H9 (cell line): Measurements from ENCODE around the gene NET1. TPM values are rescaled to one million over a fixed set of nuclear protein-coding genes. Genes with fewer than 3 reads are reported as not detected.

Experiments used
- DNase-seq: peaks from one replicate; pipeline ENCODE4 v3.0.0-alpha.2; 2017
- H2AFZ ChIP-seq: one replicate; pipeline ENCODE4 v1.6.1; 2013; ENCODE audit warnings: mild to moderate bottlenecking, low read length, control low read depth, moderate library complexity
- H2AK5ac ChIP-seq: 2 replicates; pipeline ENCODE4 v1.6.1; 2013; ENCODE audit warnings: low read length, control low read depth, mixed read lengths; ENCODE audit not compliant: insufficient read length
- H2BK120ac ChIP-seq: one replicate; pipeline ENCODE4 v1.6.1; 2013; ENCODE audit warnings: low read depth, mild to moderate bottlenecking, low read length, control low read depth, inconsistent platforms; ENCODE audit not compliant: poor library complexity, severe bottlenecking
- H2BK12ac ChIP-seq: 2 replicates; pipeline ENCODE4 v1.6.1; 2013; ENCODE audit warnings: low read length, control low read depth, mixed read lengths, low read depth; ENCODE audit not compliant: insufficient read length
- H2BK15ac ChIP-seq: 2 replicates; pipeline ENCODE4 v1.6.1; 2013; ENCODE audit warnings: low read depth, low read length, control low read depth
- H2BK20ac ChIP-seq: one replicate; pipeline ENCODE4 v1.6.1; 2013; ENCODE audit warnings: low read depth, mild to moderate bottlenecking, low read length, control low read depth, inconsistent platforms; ENCODE audit not compliant: poor library complexity, severe bottlenecking
- H2BK5ac ChIP-seq: 2 replicates; pipeline ENCODE4 v1.6.1; 2013; ENCODE audit warnings: low read length, control low read depth, mixed read lengths; ENCODE audit not compliant: insufficient read length
- H3K14ac ChIP-seq: 2 replicates; pipeline ENCODE4 v1.6.1; 2013; ENCODE audit warnings: low read length, control low read depth; ENCODE audit not compliant: insufficient read depth
- H3K18ac ChIP-seq: 2 replicates; pipeline ENCODE4 v1.6.1; 2013; ENCODE audit warnings: low read depth, mild to moderate bottlenecking, mixed read lengths, low read length, control low read depth; ENCODE audit not compliant: insufficient read length
- H3K23ac ChIP-seq: 2 replicates; pipeline ENCODE4 v1.6.1; 2013; ENCODE audit warnings: low read length, control low read depth, mixed read lengths, low read depth; ENCODE audit not compliant: insufficient read length
- H3K23me2 ChIP-seq: 2 replicates; pipeline ENCODE4 v1.6.1; 2013; ENCODE audit warnings: low read depth, mild to moderate bottlenecking, mixed read lengths, low read length, control low read depth; ENCODE audit not compliant: insufficient read length, poor library complexity, severe bottlenecking
- H3K27ac ChIP-seq: 2 replicates; pipeline ENCODE4 v1.5.1; 2013; ENCODE audit warnings: low read length, control low read depth, mixed read lengths, low read depth; ENCODE audit not compliant: insufficient read length
- H3K27me3 ChIP-seq: 2 replicates; pipeline ENCODE4 v1.6.1; 2013; ENCODE audit warnings: low read length, control low read depth, inconsistent platforms; ENCODE audit not compliant: insufficient read depth
- H3K4ac ChIP-seq: 2 replicates; pipeline ENCODE4 v1.6.1; 2013; ENCODE audit warnings: low read depth, mild to moderate bottlenecking, control low read depth, inconsistent platforms, low read length, moderate library complexity
- H3K4me1 ChIP-seq: 2 replicates; pipeline ENCODE4 v1.6.1; 2013; ENCODE audit warnings: low read length, control low read depth, inconsistent platforms; ENCODE audit not compliant: insufficient read depth
- H3K4me2 ChIP-seq: 2 replicates; pipeline ENCODE4 v1.6.1; 2013; ENCODE audit warnings: low read length, control low read depth, mixed read lengths; ENCODE audit not compliant: insufficient read length, insufficient read depth
- H3K56ac ChIP-seq: 2 replicates; pipeline ENCODE4 v1.6.1; 2013; ENCODE audit warnings: low read depth, mild to moderate bottlenecking, mixed read lengths, low read length, control low read depth; ENCODE audit not compliant: insufficient read length
- H3K79me1 ChIP-seq: 2 replicates; pipeline ENCODE4 v1.6.1; 2013; ENCODE audit warnings: low read depth, mild to moderate bottlenecking, moderate library complexity, low read length, control low read depth, inconsistent platforms; ENCODE audit not compliant: insufficient read depth, poor library complexity, severe bottlenecking
- H3K79me2 ChIP-seq: 2 replicates; pipeline ENCODE4 v1.6.1; 2013; ENCODE audit warnings: low read length, control low read depth, inconsistent platforms; ENCODE audit not compliant: insufficient read depth
- H3K9ac ChIP-seq: 2 replicates; pipeline ENCODE4 v1.6.1; 2013; ENCODE audit warnings: low read length, control low read depth, mixed read lengths; ENCODE audit not compliant: insufficient read length; ENCODE audit errors: extremely low read depth
- H3K9me3 ChIP-seq: one replicate; pipeline ENCODE4 v1.6.1; 2013; ENCODE audit warnings: low read depth, low read length, inconsistent platforms; ENCODE audit not compliant: control insufficient read depth
- H3T11ph ChIP-seq: one replicate; pipeline ENCODE4 v1.6.1; 2013; ENCODE audit warnings: mild to moderate bottlenecking, low read length, control low read depth, inconsistent platforms
- H4K20me1 ChIP-seq: one replicate; pipeline ENCODE4 v1.6.1; 2013; ENCODE audit not compliant: control insufficient read depth, insufficient read length, insufficient read depth
- H4K5ac ChIP-seq: 2 replicates; pipeline ENCODE4 v1.6.1; 2013; ENCODE audit warnings: low read depth, mild to moderate bottlenecking, mixed read lengths, low read length, control low read depth; ENCODE audit not compliant: insufficient read length
- H4K8ac ChIP-seq: replicated peaks from 2 replicates; pipeline ENCODE4 v1.6.1; 2013; ENCODE audit warnings: low read length, control low read depth, mixed read lengths, low read depth; ENCODE audit not compliant: insufficient read length
- H4K91ac ChIP-seq: 2 replicates; pipeline ENCODE4 v1.6.1; 2013; ENCODE audit warnings: low read depth, mild to moderate bottlenecking, moderate library complexity, mixed read lengths, low read length, control low read depth; ENCODE audit not compliant: insufficient read length
- H3K27ac Mint-ChIP-seq, 3 experiments: 2 replicates in 2 of 3; 3 replicates in 1 of 3; pipeline ENCODE4 v1.8.0; 2020 to 2021; ENCODE audit warnings: mixed read lengths in 3 of 3, mild to moderate bottlenecking in 1 of 3, moderate library complexity in 1 of 3
- H3K27me3 Mint-ChIP-seq: 2 replicates; pipeline ENCODE4 v1.8.0; 2021; ENCODE audit warnings: low read depth, mild to moderate bottlenecking, moderate library complexity, mixed read lengths
- H3K36me3 Mint-ChIP-seq, 3 experiments: 2 replicates in 2 of 3; 3 replicates in 1 of 3; pipeline ENCODE4 v1.8.0; 2020 to 2021; ENCODE audit warnings: low read depth in 3 of 3, mixed read lengths in 3 of 3; ENCODE audit not compliant: insufficient read depth in 1 of 3
- H3K4me1 Mint-ChIP-seq, 2 experiments: 2 replicates each; pipeline ENCODE4 v1.8.0; 2020; ENCODE audit warnings: mixed read lengths in 2 of 2
- H3K4me3 Mint-ChIP-seq, 2 experiments: 2 replicates in 1 of 2; 3 replicates in 1 of 2; pipeline ENCODE4 v1.8.0; 2020 to 2021; ENCODE audit warnings: mild to moderate bottlenecking in 2 of 2, mixed read lengths in 2 of 2, moderate library complexity in 1 of 2
- H3K9me3 Mint-ChIP-seq, 2 experiments: 2 replicates in 1 of 2; 3 replicates in 1 of 2; pipeline ENCODE4 v1.8.0; 2020; ENCODE audit warnings: mild to moderate bottlenecking in 2 of 2, mixed read lengths in 2 of 2, moderate library complexity in 1 of 2
- WGBS: extraction: QIAGEN DNeasy Blood & Tissue Kit; methylation state at CpG from one replicate; pipeline ENCODE4 v1.1.7; 2013; ENCODE audit warnings: missing lambda C conversion rate, low lambda C conversion rate, mixed read lengths; ENCODE audit not compliant: insufficient read length; ENCODE audit errors: extremely low coverage; 5-methylcytosine and 5-hydroxymethylcytosine counted together
- total RNA-seq: library from RNA; stranded (reverse); gene quantifications from 2 replicates; pipeline ENCODE4 v1.2.1, GENCODE V29; 2021
- TF ChIP-seq, protein P1 (sequence below): fragments of 200-600 bp; sonication (generic); conservative IDR thresholded peaks from 3 replicates; pipeline ENCODE4 v1.8.0; 2021; ENCODE audit warnings: antibody characterized with exemption, mild to moderate bottlenecking

NET1 gene
- total RNA-seq, 1 experiment from 2014 or later = 50.6 TPM

DNA sequence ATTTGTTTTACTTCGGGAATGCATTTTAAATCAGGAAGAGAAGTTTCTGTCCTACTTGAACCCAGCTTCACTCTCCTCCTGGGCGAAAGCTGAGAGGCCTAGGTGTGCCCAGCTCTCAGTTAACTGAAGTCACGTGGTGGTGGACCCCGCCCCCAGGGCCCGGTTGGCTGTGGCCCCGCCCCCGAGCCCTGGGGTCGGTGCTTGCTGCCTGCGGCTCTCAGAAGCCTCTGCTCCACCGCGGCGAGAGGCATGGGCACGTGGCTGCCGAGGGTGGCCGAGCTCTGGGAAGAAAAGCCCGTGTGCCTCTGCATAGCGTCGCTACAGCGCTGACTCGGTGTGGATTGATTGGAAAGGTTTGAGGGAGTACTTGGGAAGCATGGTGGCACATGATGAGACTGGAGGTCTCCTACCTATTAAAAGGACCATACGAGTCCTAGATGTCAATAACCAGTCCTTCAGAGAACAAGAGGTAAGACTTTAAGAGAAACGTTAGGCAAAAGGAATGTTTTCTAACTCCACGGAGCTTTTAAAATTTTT, 34.1 kb downstream of the NET1 start:
- Histone ChIP-seq H2AFZ (no peak overlapping the region), H3K56ac (no peak overlapping the region), H3K79me2 (peaks cover 14% of the 10 kb centered on the region; the same call in 1 of the 2 replicates), H3K23ac (no peak overlapping the region), H3K27ac (no peak overlapping the region), H3K4ac (no peak overlapping the region), H3K23me2 (no peaks in the 10 kb centered on the region), H2BK20ac (no peak overlapping the region), H4K20me1 (no peaks in the 10 kb centered on the region), H3K27me3 (no peaks in the 10 kb centered on the region), H3K18ac (no peak overlapping the region), H4K8ac (no peak overlapping the region), H3T11ph (no peak overlapping the region), H2BK12ac (no peak overlapping the region), H2AK5ac (no peak overlapping the region), H3K79me1 (no peaks in the 10 kb centered on the region), H3K4me1 (no peaks in the 10 kb centered on the region; the same call in 1 of the 2 replicates), H4K91ac (no peak overlapping the region), H3K4me2 (peak overlapping the region; percentile 44), H2BK5ac (no peak overlapping the region), H3K9me3 (no peaks in the 10 kb centered on the region), H4K5ac (no peak overlapping the region), H2BK120ac (no peak overlapping the region), H3K14ac (no peak overlapping the region), H3K9ac (peak overlapping the region; percentile 75), H2BK15ac (no peak overlapping the region)
- Mint-ChIP-seq H3K9me3 (no peaks in the 10 kb centered on the region), H3K27me3 (no peaks in the 10 kb centered on the region), H3K36me3 (peaks cover under 1 to 4% (median 1%) of the 10 kb centered on the region in 3 experiments; a peak in 5 of 7 replicates), H3K27ac (peak overlapping the region; percentile 61 to 93 (median 71); a peak in 6 of 7 replicates), H3K4me3 (peak overlapping the region; percentile 63 to 90), H3K4me1 (peaks cover 29% of the 10 kb centered on the region in 2 experiments)
- WGBS = no CpG with 5 or more reads among the region's 23 CpGs
- DNase-seq = peak; percentile 97
- TF ChIP-seq, protein P1, sequence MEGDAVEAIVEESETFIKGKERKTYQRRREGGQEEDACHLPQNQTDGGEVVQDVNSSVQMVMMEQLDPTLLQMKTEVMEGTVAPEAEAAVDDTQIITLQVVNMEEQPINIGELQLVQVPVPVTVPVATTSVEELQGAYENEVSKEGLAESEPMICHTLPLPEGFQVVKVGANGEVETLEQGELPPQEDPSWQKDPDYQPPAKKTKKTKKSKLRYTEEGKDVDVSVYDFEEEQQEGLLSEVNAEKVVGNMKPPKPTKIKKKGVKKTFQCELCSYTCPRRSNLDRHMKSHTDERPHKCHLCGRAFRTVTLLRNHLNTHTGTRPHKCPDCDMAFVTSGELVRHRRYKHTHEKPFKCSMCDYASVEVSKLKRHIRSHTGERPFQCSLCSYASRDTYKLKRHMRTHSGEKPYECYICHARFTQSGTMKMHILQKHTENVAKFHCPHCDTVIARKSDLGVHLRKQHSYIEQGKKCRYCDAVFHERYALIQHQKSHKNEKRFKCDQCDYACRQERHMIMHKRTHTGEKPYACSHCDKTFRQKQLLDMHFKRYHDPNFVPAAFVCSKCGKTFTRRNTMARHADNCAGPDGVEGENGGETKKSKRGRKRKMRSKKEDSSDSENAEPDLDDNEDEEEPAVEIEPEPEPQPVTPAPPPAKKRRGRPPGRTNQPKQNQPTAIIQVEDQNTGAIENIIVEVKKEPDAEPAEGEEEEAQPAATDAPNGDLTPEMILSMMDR = no peak
